NB4 (cell line): ENCODE results near the gene CCDC177.

Experiments
- CTCF ChIP-seq: IDR thresholded peaks from one replicate; pipeline ENCODE4 v1.5.1; 2012; ENCODE audit warnings: low read depth, low read length
- MAX ChIP-seq: IDR thresholded peaks from 2 replicates; pipeline ENCODE4 v1.6.1; 2011; ENCODE audit warnings: low read depth, low read length
- POLR2A ChIP-seq: IDR thresholded peaks from 2 replicates; pipeline ENCODE4 v1.6.1; 2011; ENCODE audit warnings: mild to moderate bottlenecking; ENCODE audit not compliant: insufficient read length; ENCODE audit errors: extremely low read depth

GRCh38 chr14:69538766-69539165 is 35.9 kb downstream of the CCDC177 start:
- TF ChIP-seq CTCF (no peak), POLR2A (no peak), MAX (no peak)
